ENCODE measurements around the gene CLEC16A.

CLEC16A gene

DNA sequence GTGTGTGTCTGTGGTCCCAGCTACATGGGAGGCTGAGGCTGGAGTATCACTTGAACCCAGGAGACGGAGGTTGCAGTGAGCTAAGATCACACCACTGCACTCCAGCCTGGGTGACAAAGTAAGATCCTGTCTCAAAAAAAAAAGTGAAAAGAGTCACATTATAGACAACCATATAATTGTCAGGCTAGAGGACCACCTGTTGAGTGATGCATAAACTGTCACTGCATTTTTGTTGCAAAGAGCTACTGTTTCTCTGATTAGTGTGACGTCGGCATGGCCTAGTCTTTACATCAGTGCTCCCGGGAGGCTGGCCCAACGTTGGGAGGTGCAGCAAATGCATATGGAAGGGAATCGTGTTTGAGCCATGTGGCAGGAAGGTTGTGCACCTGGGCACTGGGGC lies 50.2 kb downstream of the CLEC16A start:
- no peak overlapping the region for H3K4me3 Mint-ChIP-seq
- H3K9me3 Mint-ChIP-seq = peaks cover 4% of the 10 kb centered on the region
- H3K4me1 Mint-ChIP-seq = peaks cover 77% of the 10 kb centered on the region
- no peaks in the 10 kb centered on the region for H3K27me3 Mint-ChIP-seq
- peak overlapping the region; percentile 77 for H3K27ac Mint-ChIP-seq
- ATAC-seq = no peak
- peaks cover 90% of the 10 kb centered on the region for H3K36me3 Mint-ChIP-seq

DNA sequence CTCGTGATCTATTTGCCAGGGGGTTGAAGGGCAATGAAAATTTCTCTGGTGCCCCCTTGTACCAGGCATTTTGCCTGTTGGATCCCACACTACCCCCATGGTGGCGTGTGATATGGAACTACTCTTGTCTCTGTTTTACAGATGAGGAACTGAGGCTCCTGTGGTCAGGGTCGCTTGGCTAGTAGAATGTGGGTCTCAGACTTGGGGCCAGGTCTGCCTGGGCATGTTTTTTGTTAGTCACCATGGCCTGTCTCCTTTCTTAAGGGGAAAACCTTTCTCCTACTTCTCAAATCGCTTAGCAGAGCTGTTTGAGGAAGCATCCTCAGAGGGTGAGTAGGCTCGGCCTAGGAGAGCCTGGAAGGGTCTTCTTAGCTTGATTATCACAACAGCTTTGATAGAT lies 51.2 kb downstream of the CLEC16A start:
- peak; percentile 75 for ATAC-seq
- Mint-ChIP-seq H3K9me3 (peaks cover 4% of the 10 kb centered on the region), H3K27ac (peak overlapping the region; percentile 77), H3K4me3 (no peak overlapping the region), H3K36me3 (peaks cover 94% of the 10 kb centered on the region), H3K4me1 (peaks cover 85% of the 10 kb centered on the region), H3K27me3 (no peaks in the 10 kb centered on the region)

DNA sequence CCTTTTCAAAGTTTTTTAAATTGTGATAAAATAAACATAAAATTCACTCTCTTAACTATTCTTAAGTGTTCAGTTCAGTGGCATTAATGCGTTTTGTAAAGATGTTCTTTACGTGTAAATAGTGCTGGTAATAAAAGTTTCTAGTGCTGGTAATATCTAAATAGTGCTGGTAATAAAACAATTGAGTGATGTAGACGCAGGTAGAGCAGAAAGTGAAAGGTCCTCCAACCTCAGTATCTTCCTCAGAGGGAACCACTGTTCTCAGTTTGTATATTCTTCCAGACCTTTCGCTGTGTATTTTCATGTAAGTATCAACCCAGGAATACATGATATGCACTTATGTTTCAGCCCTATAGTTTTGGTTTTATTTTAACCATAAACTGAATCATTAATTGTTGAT lies 53.1 kb downstream of the CLEC16A start:
- Mint-ChIP-seq H3K27me3 (no peaks in the 10 kb centered on the region), H3K4me1 (peaks cover 66% of the 10 kb centered on the region), H3K4me3 (no peak overlapping the region), H3K9me3 (no peaks in the 10 kb centered on the region), H3K27ac (peak overlapping the region; percentile 77), H3K36me3 (peaks cover 82% of the 10 kb centered on the region)
- no peak for ATAC-seq

DNA sequence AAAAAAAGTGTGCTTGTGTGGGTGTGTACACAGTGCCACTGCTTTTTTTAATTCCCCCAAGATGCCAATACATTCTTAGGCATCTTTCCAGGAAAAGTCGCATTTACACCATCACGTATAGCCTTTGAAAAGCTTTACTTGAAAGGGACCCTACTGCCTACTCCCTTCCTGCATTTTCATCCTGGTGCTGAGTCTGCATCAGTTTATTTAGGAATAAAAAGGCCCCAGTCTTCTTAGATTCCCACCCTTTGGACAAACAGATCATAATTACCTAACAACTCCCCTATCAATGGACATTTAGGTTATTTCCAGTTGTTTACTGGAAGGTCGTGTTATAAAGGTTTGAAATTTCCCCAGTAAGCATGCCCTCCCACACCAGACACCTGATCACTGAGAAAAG lies 54.9 kb downstream of the CLEC16A start:
- ATAC-seq = no peak
- no peaks in the 10 kb centered on the region for H3K27me3 Mint-ChIP-seq
- peak overlapping the region; percentile 77 for H3K27ac Mint-ChIP-seq
- H3K4me3 Mint-ChIP-seq = no peak overlapping the region
- H3K36me3 Mint-ChIP-seq = peaks cover 80% of the 10 kb centered on the region
- no peaks in the 10 kb centered on the region for H3K9me3 Mint-ChIP-seq
- H3K4me1 Mint-ChIP-seq = peaks cover 52% of the 10 kb centered on the region

DNA sequence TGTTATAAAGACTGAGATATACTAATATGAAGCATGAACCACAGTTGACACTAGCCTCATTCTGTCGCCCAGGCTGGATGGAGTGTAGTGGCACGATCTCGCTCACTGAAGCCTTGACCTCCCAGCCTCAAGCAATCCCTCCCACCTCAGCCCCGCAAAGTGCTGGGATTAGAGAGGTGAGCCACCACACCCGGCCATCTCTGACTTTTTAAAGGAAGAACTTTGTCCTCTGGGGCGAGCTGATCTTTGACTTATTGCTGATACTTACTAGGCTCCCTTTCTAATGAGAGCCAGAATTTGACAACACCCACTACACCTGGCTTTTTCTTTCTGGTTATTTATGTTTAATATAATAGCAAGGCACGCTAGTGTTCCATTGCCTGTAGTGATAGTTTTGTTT lies 57.2 kb downstream of the CLEC16A start:
- Mint-ChIP-seq H3K4me3 (no peak overlapping the region), H3K27ac (no peak overlapping the region), H3K36me3 (peaks cover 72% of the 10 kb centered on the region), H3K4me1 (peaks cover 36% of the 10 kb centered on the region), H3K9me3 (no peaks in the 10 kb centered on the region), H3K27me3 (no peaks in the 10 kb centered on the region)
- no peak for ATAC-seq

DNA sequence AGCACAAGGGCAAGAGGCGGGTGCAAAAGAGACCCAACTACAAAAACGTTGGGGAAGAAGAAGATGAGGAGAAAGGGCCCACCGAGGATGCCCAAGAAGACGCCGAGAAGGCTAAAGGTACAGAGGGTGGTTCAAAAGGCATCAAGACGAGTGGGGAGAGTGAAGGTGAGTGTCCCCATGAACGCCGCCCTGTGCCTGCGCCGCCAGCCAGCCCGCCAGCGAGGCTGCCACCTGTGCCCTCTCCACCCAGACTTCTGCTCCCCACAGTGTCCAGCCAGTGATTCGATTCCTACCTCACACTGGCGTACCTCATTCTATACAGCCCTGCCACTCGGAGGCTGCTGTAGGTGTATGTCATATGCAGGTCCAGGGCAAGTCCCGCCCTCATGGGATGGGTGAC lies 58.8 kb downstream of the CLEC16A start:
- H3K27ac Mint-ChIP-seq = peak overlapping the region; percentile 36

DNA sequence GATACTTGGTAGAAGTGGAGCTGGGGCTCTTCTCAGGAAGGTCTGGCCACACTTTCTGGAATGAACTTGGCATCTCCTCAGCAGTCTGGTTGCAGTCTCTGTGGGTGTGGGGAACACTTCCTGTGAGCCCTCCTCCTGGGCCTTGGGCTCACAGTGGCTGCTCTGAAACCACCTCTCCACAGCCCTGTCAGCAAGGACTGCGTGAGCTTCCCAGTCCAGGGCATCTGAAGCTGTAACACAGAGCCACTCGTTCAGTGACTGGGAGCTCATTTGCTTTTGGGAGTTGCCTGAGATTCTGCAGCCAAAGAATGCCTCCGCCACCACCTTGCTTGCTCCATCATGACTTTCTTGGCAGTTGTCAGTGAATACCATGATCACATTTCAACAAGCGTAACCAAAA lies 60.0 kb downstream of the CLEC16A start:
- Mint-ChIP-seq H3K9me3 (no peaks in the 10 kb centered on the region), H3K27ac (no peak overlapping the region), H3K4me1 (peaks cover 20% of the 10 kb centered on the region), H3K36me3 (peaks cover 73% of the 10 kb centered on the region), H3K27me3 (no peaks in the 10 kb centered on the region), H3K4me3 (no peak overlapping the region)
- ATAC-seq = no peak

More for the DNA sequence above, 58.8 kb downstream of the CLEC16A start:
- peaks cover 23% of the 10 kb centered on the region for H3K4me1 Mint-ChIP-seq
- no peak for ATAC-seq
- H3K36me3 Mint-ChIP-seq = peaks cover 68% of the 10 kb centered on the region
- no peaks in the 10 kb centered on the region for H3K27me3 Mint-ChIP-seq
- H3K4me3 Mint-ChIP-seq = no peak overlapping the region
- no peaks in the 10 kb centered on the region for H3K9me3 Mint-ChIP-seq

DNA sequence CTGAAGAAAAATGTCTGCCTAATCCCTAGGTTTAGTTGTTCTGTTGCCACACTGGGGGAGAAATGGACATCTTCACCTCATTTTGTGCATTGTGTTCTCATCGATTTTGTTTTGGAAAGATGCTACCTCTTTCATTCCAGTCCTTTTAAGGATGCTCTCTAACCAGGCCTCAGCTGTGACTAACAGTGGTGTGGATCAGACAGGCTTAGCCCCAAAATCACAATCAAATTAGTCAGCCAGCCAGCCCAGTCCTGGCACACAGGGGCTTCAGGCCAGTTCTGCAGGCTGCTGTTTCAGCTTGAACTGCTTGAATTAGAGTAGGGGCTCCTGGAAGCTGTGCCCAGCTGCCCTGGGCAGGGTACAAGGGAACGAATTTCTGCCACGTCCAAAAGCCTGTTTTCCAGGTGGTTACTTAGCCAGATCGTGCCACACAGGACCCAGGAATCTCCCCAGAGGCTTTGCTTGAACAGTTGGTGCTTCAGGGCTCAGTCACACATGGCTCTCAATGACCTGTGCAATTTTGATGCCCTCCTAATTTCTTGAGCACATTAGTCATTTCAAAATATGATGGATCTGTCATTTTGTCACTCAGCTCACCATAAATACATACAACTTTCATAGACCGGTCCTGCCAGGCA lies 60.7 kb downstream of the CLEC16A start:
- peak overlapping the region; percentile 69 for H3K27ac Mint-ChIP-seq
- H3K4me3 Mint-ChIP-seq = no peak overlapping the region
- H3K4me1 Mint-ChIP-seq = peaks cover 15% of the 10 kb centered on the region
- no peaks in the 10 kb centered on the region for H3K27me3 Mint-ChIP-seq
- no peak for ATAC-seq
- no peaks in the 10 kb centered on the region for H3K9me3 Mint-ChIP-seq
- peaks cover 71% of the 10 kb centered on the region for H3K36me3 Mint-ChIP-seq

DNA sequence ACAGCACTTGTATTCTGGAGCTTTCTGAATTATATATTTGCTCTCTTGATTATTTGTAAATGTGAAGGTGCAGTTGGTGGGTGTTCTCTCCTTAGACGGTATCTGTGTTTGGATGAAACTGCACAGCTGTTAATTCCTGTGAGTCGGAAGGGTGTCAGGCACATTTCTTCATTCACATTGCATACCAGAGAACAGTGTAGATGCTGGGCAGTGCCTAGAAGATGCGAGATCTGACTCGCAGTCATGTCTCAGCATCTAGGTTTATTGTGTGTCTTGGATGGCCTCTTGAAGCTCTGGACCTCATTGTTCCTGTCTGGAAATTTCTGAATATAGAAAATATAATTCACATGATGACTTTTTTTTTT lies 61.2 kb downstream of the CLEC16A start:
- Mint-ChIP-seq H3K4me1 (peaks cover 13% of the 10 kb centered on the region), H3K9me3 (no peaks in the 10 kb centered on the region), H3K36me3 (peaks cover 71% of the 10 kb centered on the region), H3K27ac (peak overlapping the region; percentile 69), H3K4me3 (no peak overlapping the region), H3K27me3 (no peaks in the 10 kb centered on the region)
- no peak for ATAC-seq

DNA sequence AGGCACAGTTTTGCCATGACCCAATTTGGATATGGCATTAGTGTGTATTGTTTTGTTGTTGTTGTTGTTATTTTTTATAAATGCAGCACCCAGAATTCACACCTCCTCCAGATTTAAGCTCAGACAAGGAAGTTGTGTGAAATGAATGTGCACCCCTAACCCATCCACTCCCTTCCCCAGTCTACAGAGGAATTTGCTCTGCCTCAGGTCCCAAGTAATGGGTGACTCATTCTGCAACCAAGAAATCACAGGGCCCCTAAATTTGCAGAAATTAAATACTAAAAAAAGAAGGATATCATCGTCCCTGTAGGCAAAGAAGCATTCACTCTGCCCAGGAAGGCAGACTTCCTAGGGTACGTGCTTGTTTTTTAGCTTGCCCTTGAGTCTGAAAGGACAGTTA lies 62.3 kb downstream of the CLEC16A start:
- Mint-ChIP-seq H3K9me3 (no peaks in the 10 kb centered on the region), H3K4me3 (no peak overlapping the region), H3K4me1 (peaks cover 13% of the 10 kb centered on the region), H3K27ac (peak overlapping the region; percentile 69), H3K36me3 (peaks cover 82% of the 10 kb centered on the region), H3K27me3 (no peaks in the 10 kb centered on the region)
- no peak for ATAC-seq

DNA sequence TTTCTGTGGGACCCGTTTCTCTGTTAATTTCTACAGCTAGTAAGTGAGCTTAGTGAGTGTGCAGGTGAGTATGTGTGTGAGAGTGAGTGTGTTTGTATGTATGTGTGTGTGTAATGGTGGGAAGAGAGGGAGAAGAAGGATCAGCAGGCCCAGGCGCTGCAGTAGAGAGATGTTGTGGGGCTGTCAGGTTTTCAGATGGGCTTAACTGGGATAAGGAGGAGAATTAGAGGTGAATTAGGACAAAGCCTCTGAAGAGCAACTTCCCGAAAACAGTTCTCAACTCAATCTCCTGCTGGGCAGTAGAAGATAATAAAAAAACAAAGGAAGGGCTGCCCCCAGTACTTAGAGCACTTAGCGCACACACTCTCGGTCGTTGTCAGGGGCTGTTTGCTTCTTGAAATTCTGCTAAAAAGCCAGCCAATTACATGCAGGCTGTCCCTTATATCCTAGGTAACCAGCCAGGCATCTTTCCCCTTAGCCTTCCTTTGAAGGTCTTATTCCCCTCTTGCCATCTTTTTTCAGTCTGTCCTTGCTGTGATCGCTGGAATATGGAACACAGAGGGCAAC lies 63.4 kb downstream of the CLEC16A start:
- no peaks in the 10 kb centered on the region for H3K27me3 Mint-ChIP-seq
- H3K4me1 Mint-ChIP-seq = peaks cover 13% of the 10 kb centered on the region
- no peaks in the 10 kb centered on the region for H3K9me3 Mint-ChIP-seq
- H3K4me3 Mint-ChIP-seq = no peak overlapping the region
- ATAC-seq = no peak
- H3K36me3 Mint-ChIP-seq = peaks cover 83% of the 10 kb centered on the region
- H3K27ac Mint-ChIP-seq = no peak overlapping the region

DNA sequence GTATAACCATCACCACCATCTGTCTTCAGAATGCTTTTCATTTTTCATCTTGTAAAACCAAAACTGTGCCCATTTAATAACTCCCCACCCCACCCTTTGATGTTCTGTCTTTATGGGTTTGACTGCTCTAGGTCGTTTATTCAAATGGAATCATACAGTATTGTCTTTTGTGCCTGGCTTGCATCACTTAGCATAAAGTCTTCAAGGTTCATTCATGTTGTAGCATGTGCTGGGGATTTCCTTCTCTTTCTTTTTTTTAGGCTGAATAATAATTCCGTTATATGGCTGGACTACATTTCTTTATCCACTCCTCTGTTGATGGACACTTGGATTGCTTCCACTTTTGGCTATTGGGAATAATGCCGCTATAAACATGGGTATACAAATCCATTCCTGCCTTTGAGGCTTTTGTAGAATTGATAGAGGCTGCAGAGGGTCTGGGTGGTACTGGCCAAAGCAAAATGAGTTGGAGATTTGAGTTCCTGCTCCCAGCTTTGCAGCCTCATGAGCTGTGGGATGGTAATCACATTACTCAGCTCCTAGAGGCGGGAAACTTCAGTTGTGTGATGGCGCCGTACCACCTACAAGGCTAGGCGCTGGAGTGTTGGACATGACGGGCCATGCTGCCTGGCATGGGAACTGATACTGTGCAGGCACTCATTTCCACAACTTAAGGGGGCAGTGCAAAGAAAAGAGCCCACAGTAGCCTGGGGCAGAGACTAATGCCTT lies 64.8 kb downstream of the CLEC16A start:
- Mint-ChIP-seq H3K4me3 (no peak overlapping the region), H3K9me3 (no peaks in the 10 kb centered on the region), H3K4me1 (peaks cover 13% of the 10 kb centered on the region), H3K27me3 (no peaks in the 10 kb centered on the region), H3K36me3 (peaks cover 80% of the 10 kb centered on the region), H3K27ac (no peak overlapping the region)
- ATAC-seq = no peak

DNA sequence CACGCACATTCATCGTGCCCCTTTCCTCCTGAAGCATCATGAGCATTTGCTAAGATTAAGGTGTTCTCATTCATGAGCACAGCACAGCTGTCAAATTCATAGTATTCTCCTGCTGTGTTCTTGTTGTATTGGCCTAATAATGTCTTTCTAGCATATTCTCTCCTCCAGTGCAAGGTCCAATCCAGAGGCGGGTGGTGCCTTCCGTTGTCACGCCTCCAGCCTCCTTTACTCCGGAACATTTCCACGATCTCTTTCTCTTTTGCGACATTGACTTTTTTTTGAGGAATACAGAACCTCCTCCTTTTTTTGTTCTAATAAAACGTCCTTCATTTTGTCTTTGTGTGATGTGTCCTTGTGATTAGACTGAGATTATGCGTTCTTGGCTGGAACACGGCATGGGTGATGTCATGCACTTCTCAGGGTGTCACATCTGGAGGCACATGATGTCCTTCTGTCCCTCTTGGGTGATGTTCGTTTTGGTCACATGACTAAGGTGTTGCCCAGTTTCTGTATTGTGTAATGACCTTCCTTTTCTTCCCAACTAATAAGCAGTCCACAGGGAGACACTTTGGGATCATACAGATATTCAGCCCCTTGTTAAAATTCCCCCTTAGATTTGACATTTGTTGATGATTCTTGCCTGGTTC lies 66.3 kb downstream of the CLEC16A start:
- Mint-ChIP-seq H3K4me3 (no peak overlapping the region), H3K9me3 (no peaks in the 10 kb centered on the region), H3K27ac (no peak overlapping the region), H3K27me3 (no peaks in the 10 kb centered on the region), H3K4me1 (peaks cover 5% of the 10 kb centered on the region), H3K36me3 (peaks cover 77% of the 10 kb centered on the region)
- no peak for ATAC-seq

DNA sequence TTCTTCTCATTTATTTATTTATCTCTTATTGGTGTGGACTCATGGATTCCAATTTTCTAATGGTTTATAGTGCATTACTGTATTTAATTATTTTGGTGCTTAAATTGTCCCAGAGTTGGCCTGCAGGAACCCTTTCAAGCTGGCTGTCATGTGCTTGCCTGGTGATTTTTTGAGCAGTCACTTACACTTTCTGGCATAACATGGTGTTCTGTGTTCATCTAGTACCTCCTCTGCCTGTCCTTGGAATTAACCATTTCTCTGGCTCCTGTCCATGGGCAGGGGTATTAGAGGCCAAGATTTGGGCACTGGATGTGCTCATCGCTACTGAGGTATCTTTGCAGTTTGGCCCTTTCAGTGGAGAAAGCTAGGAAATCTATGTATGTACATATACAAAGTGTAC lies 67.0 kb downstream of the CLEC16A start:
- H3K9me3 Mint-ChIP-seq = no peaks in the 10 kb centered on the region
- H3K27ac Mint-ChIP-seq = no peak overlapping the region
- ATAC-seq = no peak
- no peak overlapping the region for H3K4me3 Mint-ChIP-seq
- no peaks in the 10 kb centered on the region for H3K27me3 Mint-ChIP-seq
- H3K4me1 Mint-ChIP-seq = peaks cover 5% of the 10 kb centered on the region
- H3K36me3 Mint-ChIP-seq = peaks cover 77% of the 10 kb centered on the region

DNA sequence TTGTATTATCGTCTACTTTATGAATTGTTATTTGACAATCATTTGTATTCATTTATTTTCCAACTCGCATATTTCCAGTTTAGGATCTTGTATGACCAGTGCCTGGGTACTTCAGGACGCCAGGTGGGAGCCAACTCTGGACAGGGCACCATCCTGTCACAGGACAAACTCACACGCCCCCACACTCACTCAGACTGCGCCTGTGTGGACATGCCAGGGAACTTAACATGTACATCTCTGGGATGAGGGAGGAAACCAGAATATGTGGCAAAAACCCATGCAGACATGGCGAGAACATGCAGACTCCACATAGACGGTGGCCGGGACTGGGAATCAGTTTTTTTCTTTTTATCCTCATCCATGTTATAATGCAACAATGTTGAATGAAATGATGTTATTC lies 68.5 kb downstream of the CLEC16A start:
- Mint-ChIP-seq H3K27ac (no peak overlapping the region), H3K36me3 (peaks cover 83% of the 10 kb centered on the region), H3K9me3 (no peaks in the 10 kb centered on the region), H3K27me3 (no peaks in the 10 kb centered on the region), H3K4me3 (no peak overlapping the region), H3K4me1 (peaks cover 5% of the 10 kb centered on the region)
- no peak for ATAC-seq

DNA sequence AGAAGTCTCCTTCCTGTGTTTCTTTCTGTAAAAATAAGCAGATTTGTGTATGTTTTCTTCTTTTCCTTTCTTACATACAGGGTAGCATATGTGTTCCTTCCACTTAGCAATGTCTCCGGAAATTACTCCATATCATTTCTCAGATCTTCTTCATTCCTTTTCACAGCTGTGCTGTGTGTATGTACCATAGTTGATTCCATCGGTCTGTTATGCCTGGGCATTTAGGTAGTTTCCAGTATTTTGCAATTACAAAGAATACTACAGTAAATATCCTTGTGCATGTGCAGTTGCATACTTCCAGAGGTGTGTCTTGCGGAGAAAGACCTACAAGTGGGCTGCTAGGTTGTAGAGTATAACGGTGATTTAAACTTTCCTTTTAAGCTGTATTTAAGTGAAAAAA lies 69.8 kb downstream of the CLEC16A start:
- ATAC-seq = no peak
- H3K27me3 Mint-ChIP-seq = no peaks in the 10 kb centered on the region
- H3K9me3 Mint-ChIP-seq = no peaks in the 10 kb centered on the region
- peaks cover 2% of the 10 kb centered on the region for H3K4me1 Mint-ChIP-seq
- no peak overlapping the region for H3K4me3 Mint-ChIP-seq
- H3K27ac Mint-ChIP-seq = no peak overlapping the region
- peaks cover 82% of the 10 kb centered on the region for H3K36me3 Mint-ChIP-seq
